B cell (primary cell): ENCODE results near the gene SEMA4C.

Source experiments
- EZH2 ChIP-seq: IDR thresholded peaks from 2 replicates; pipeline ENCODE4 v1.6.1; 2012; ENCODE audit warnings: borderline replicate concordance, low read depth, mild to moderate bottlenecking, moderate library complexity, low read length; ENCODE audit not compliant: insufficient read depth, poor library complexity, severe bottlenecking
- TF ChIP-seq, protein P1 (sequence below): fragments of 200-600 bp; IDR thresholded peaks from one replicate; pipeline ENCODE4 v1.8.0; 2022; ENCODE audit warnings: antibody characterized with exemption, mild to moderate bottlenecking

DNA sequence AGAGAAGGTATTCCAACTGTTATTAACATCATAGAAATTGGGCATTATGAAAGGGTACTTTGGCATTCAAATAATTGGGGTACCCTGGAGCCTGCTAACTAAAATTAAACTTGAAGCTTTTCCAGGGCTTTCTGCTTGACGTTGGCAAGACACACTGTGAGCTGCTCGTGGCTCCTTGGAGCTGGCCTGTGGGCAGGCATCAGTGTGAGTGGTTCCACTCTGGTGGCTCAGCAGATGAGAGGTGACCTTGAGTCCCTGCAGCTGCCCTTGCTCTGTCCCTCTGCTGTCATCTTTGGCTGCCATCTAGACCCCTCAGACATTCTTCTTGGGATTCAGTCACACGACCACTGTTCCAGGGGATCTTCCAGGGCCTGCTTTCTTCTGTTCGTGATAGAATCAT, 47.1 kb downstream of the SEMA4C start:
- TF ChIP-seq, protein P1, sequence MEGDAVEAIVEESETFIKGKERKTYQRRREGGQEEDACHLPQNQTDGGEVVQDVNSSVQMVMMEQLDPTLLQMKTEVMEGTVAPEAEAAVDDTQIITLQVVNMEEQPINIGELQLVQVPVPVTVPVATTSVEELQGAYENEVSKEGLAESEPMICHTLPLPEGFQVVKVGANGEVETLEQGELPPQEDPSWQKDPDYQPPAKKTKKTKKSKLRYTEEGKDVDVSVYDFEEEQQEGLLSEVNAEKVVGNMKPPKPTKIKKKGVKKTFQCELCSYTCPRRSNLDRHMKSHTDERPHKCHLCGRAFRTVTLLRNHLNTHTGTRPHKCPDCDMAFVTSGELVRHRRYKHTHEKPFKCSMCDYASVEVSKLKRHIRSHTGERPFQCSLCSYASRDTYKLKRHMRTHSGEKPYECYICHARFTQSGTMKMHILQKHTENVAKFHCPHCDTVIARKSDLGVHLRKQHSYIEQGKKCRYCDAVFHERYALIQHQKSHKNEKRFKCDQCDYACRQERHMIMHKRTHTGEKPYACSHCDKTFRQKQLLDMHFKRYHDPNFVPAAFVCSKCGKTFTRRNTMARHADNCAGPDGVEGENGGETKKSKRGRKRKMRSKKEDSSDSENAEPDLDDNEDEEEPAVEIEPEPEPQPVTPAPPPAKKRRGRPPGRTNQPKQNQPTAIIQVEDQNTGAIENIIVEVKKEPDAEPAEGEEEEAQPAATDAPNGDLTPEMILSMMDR = no peak
- TF ChIP-seq EZH2 = no peak
